Endometrium (tissue), 2 donors: ENCODE data around the gene COL4A6.
"Not testable (repeated sequence)": the region's sequence is repeated elsewhere in the genome, so short reads cannot be mapped to it uniquely, and the experiment has no call there.

Experiments used
- FAIRE-seq: peaks from 2 replicates; lab custom pipeline; 2012; peaks lifted over from hg19 to GRCh38; lab: Jason Lieb, UNC
- donor health status: control.
- donor health status: control.

COL4A6 gene

DNA sequence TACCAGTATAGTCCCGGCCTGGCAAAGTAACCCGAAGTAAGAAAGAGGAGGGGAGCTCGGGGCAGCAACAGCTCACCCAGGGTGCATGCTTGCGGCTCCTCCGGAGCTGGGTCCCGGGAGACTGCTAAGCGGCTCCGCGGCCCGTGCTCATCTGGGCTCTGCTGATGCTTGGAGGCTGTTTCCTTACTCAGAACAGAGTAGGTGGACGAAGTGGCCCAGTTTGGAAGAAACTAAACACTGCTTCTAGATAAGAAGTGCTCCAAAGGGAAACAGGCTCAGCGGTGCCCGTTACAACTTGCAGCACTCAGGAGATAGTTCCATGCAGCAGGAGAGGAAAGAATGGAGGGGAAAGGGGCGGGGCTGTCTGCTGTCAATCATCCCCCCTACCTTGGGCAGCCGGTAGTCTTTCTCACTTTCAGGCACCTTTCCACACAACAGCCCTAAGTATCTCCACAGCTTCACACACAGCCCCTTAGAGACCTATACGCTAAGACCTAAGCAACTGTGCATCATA is at the start of gene COL4A6:
Gene COL4A6 (minus strand): TSS at position 313 of the 514 bp plus-strand sequence. CDS start 226 bp downstream, at position 87.
- FAIRE-seq = no peak

DNA sequence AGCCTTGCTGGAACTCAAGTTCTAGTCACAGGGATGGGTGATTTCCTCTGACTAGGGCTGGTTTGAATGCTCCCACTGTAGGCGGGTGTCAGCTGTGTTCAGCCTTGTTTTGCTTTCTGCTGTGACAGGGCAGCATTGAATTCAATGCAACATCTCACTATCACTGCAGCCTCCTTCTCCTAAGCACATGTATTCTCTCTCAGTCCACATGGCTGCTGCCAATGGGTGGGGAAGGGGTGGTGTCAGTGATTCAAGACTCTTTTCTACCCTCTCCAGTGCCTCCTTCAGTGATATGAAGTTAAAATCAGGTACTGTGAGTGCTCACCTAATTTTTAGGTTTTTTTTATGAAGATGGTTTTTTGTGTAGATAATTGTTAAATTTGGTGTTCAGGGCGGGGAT is 47.7 kb upstream of the COL4A6 start:
- FAIRE-seq = no peak

DNA sequence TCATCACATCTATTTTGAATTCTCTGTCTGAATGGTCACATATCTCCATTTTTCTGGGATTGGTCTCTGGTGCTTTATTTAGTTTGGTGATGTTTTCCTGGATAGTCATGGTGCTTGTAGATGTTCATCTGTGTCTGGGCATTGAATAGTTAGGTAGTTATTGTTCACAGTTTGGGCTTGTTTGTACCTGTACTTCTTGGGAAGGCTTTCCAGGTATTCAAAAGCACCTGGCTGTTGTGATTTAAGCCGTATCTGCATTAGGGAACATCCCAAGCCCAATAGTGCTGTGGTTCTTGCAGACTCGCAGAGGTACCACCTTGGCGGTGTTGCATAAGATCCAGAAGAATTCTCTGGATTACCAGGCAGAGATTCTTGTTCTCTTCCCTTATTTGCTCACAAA is 46.0 kb upstream of the COL4A6 start:
- FAIRE-seq = no peak

DNA sequence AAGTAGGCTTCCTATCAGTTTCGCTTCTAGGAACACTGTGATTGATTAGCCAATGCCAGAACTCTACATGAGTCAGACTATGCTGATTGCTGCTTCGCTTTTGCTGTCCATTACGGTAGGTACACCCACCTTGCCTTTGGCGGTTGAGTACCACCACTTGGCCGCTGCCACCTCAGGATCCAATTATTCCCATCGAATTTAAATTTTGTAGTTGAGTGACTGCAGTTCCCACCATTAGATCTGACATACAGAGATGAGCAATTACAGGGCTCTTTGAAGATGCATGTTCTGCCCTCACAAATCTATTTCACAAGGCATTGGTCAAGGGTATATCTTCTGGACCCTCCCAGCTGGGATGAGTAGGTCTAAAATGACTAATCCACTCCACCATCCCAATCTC is 43.3 kb upstream of the COL4A6 start:
- FAIRE-seq = not testable (repeated sequence)

DNA sequence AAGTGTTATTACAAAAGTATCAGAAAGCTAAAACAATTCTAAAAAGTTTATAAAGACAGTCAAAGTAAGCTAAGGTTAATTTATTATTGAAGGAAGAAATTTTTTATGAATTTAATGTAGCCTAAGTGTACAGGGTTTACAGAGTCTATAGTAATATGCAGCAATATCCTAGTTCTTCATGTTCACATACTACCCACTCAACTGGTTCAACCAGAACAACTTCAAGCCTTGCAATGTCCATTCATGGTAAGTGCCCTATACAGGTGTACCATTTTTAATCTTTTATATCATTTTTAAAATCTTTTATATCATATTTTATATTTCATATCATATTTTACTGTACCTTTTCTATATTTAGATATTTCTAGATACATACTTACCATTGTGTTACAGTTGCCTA is 35.8 kb upstream of the COL4A6 start:
- no peak for FAIRE-seq

DNA sequence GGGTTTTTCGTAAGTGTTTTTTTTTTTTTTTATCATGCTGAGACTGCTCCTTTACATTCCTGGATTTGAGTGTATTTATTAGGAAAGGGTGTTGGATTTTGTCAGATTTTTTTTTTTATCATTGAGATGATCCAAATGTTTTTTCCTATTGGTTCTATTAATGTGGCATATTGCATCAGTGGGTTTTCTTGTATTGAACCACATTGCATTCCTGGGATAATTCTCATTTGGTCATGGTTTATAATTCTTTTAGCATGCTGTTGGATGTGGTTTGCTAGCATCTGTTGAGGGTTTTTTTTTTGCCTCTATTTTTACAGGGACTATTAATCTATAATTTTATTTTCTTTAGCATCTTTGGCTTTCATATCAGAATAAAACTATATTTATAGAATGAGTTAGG is 30.3 kb upstream of the COL4A6 start:
- no peak for FAIRE-seq

DNA sequence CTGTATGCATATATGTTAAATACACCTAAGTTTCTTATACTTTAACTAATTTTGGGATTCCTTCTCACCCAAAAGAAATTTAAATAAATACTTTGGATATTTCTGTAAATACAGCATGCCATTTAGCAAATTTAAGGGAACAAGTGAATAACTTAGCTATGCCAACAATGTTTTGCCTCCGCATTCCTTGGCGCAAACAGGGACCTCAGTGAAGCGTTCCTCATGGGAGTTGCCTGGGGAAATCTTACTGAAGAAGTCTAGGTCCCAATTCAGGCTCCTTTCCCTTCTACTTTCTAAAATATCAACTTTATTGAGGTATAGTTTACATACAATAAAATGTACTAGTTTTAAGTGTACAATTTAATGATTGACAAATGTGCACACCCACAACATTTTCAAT is 26.4 kb upstream of the COL4A6 start:
- no peak for FAIRE-seq

DNA sequence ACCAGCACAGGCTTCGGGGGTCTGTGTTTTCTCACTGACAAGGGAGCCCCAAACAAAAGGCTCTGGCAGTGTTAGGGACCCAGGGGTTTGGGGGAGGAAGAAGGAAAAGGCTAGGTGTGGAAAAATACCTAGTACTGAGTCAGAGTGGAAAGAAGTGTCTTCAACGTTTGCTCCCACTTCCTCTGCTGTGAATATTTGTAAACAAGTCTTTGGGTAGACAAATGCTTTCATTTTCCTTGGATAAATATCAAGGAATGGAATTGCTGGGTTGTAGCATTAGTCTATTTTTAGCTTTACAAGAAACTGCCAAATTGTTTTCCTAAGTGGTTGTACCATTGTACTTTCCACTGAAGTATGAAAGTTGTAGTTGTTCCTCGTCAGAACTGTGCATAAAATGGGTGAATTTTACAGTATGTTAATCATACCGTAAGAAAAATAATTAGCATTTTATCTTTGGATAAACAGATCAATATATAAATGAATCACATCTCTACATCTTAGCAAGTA is 18.8 kb upstream of the COL4A6 start:
- FAIRE-seq = no peak

DNA sequence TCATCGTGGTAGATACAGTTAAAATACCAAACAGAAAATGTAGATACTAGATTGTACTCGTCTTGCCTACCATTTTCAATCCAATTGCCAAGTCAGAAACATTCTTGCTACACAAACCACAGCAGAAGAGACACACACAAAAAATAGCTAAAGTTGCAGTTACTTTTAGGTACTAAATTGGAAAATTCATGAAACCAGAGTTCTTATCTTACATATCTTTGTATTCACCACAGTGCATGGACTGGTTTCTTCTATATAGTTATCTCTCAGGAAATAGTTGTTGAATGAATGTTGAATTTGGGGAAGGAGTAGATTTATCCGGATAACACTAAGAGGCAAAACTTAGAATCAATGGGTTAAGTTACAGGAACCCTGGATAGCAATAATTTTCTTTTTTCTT is 15.6 kb upstream of the COL4A6 start:
- no peak for FAIRE-seq

DNA sequence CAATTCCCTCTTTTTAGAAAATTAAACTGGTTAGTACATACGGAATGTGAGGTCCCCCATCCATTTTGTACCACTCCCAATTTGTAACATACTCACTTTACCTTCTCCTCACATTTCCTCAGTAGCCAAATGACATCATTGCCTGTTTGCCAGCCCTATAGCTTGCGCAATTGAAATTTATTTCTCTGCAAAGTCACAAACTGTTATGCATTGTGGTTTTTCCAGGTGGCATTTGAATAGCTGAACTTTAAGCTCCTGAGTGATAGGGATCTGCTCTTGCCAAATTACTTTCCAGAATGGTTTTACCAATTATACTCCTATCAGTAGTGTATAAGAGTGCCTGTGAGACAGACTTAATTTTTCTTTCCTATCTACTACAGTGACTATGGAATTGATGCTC is 9.1 kb upstream of the COL4A6 start:
- FAIRE-seq = no peak

DNA sequence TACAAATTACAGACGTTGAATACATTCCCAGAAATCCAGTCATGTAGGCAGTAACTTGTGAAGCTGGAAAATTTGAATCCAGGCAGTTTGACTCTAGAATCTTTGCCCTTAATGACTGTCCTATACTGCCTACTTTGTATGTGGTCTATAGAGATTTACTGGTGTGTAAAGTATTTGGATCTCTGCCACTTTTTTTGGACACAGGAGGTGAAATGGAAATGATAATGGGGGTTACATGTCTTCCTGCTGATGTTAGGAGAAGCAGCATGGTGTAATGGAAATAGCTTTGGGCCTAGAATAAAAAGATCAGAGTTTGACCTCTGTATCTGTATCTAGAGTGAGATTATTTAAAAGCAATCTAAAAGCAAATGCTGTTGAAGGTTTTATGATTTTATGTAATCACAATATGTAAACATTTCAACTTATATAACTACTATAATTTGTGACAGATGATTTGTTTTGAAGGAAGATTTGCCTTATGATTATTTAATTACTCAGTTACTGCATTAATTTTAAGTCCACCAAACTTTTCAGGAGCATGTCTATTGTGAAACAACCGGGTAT is 4.8 kb upstream of the COL4A6 start:
- no peak for FAIRE-seq

DNA sequence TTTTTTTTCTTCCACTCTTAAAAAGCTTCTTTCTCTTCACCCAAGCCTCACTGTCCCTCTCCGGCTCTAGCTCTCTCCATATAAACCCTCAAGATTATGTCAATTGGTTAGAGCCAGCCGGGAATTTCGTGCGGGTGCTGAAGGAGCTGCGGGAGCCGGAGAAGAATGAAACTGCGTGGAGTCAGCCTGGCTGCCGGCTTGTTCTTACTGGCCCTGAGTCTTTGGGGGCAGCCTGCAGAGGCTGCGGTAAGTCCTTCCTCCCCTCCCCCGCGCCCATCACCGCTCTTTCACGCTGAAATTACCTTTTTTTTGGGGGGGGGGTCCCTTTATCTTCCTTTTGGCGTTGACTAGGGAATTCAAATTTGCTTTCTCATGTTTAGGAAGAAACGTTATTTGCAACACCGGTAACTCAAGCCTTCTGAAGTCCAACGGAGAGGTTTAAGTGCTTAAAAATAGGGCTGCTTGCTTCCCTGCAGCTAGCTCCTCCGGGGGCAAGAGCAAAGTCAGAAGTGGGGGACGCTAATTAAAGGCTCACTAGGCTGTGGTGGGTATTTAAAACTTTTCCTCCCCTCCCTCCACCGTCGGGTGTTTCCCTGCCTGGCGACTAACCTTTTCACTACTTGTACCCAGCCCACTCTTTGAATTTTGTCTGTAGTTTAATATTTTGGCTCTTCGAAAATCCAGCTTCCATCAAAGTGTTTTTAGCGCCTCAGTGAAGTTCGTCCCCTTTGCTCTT is 1.9 kb upstream of the COL4A6 start:
- FAIRE-seq = no peak

DNA sequence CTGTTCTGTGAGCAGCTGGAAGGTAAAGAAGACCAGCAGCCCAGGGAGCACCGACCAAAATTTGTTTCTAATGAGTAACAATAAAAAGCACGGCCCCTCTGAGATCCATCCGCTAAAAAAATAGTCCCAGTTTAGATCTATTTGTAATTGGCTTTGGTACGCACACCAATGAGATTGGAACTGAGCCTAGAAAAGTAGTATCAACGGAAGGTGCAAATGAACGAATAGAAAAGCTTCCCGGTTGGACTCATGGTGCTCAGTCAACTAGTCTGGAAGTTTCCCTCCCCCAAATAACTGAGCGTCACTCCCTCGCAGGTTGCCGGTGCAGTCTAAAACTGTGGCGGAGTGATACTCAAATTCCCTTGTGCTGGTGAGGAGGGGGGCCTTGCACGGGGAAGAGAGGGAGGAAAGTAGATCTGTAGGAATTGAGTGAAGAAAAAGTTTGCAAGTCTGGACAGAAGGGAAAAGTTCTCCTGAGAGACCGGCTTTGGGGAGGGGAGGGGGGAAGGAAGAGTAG is 1.3 kb upstream of the COL4A6 start, which contains the start of gene COL4A5:
Gene COL4A5 (plus strand): TSS at position 413 of the 517 bp plus-strand sequence. CDS start 288 bp downstream, outside the sequence.
- FAIRE-seq = no peak

DNA sequence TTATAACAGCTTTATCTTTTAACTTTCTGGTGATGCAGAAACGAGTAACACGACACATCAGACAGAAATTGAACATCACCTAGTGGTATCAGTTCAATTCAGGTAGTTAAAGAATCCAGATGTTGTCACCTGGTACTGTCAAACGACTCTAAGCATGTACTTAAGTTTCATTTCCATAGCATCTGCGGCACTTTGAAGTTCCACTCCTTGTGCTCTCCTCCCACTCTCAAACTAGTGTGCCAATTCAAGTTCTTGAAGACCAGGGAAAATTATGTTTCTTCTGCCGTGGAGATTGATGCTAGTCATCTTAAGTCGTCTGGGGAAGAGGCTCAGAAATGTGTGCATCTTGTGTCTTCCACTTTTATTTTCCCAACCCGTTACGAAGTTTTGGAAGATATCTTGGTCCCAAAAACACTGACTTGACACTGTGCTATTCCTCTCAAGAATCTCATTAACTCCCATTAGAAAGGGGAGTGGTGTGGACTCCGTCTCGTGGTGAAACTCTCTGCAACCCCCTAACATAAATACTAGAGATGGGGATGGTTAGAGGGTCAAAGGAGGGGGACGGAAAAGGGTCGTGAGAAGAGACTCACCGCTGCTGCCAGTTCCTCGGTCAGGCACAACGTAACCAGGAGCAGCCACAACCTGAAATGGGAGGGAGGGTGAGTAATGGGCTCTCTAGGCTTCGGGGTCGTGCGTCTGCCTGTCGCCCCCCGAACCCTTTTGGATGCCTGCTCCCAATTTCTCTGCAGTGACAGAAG is 693 bp downstream of the COL4A6 start:
- FAIRE-seq = no peak

DNA sequence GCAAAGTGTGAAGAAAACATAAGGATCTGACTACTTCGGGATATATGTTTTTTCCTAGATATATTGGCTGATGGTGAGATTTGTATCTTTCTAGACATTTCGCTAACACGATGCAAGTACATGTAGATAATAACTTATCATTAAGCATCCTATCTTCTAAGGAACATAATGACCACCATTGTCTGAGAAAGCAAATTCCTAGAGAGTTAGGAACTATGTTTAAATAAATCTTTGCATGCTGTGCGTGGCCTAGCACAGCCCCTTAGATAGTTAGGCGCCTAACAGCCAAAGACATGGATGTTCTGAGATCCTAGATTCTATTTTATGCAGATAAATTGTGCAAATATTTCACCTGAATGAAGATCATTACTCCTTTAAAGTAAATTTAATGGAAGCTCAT is 3.0 kb downstream of the COL4A6 start:
- no peak for FAIRE-seq

DNA sequence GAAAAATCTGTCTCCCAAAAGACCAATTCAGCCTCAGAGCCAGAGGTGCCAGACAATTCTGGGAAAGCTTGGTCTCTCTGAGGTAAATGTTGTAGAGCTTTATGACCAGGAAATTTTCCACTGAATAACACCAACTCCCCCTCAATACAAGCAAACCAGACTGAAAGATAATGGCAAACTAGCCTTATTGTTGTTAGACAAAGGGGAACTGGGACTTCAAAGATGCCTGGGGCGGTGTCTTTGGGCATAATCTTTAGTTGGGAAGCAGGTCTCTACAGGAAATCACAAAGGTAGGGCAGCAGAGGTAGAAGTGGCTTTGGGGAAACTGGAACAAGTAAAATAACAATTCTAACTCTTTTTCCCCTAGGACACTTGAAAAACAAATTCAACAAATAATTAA is 12.0 kb downstream of the COL4A6 start:
- FAIRE-seq = no peak

DNA sequence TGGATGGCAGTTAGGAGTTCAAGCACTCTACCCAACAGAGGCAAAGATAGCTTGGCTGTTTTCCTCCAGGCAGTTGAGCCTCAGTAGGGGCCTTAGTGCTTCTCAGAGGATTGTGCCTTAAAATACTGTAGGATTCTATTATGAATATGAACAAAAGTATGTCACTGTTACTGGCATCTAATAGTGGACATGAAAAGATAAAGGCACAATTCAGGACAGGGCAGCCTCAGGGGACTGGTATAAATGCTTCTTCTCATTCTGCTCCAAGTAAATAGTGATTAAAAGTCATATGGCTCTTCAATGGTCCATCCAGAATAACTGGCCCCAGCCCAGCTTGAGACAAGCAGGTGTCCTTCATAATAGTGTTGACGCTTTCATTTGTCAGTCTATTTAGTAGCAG is 17.7 kb downstream of the COL4A6 start:
- no peak for FAIRE-seq

DNA sequence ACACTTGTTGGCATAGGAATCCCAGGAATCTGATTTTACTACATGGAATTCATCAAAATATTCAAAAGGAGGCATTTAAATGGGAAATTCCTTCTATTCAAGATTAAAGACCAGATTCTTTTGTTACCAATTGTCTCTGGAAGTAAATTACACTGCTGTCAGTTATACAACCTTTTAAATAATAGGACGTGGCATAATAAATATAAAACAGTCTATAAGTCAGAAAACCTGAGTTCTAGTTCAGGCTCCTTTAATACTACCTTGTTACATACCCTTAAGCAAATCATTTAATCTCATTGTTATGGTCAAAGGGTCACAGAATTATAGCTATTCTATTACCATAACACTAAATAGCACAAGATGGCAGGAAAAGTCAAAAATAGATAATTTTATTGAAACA is 18.8 kb downstream of the COL4A6 start:
- no peak for FAIRE-seq

DNA sequence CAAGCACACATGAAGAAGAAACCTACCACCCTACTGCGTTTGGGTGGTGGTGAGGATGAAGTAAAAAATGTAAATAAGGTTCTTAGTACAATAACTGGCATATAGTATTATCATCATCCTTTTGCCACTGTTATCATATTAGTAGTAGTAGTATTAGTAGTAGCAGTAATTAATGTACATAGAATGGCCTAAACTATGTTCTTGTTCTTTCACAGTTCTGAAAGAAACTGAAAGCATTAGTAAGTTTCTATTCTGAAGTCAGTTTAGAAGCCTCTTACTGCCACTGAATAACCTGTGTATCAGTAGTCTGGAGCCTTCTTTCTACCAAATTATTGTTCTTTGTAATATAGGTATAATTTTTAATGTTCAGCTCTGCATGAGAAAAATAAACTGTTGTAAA is 21.0 kb downstream of the COL4A6 start:
- FAIRE-seq = no peak

DNA sequence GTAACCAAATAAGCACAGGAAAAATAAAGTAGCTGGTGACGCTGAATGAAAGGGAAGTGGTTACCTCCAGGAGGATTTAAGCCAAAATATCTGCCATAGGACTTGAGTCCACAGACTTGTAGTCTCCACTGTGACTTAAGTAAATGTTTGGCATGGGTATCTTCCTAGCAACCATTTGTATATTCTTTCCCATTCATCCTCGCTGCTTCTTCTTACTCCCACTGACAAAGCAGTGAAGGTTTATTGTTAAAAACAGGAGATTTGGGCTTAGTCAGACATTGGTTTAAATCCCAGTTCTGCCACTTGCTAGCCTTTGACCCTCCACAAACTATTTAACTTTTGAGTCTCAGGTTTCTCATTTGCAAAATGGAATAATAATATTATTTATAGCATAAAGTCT is 22.3 kb downstream of the COL4A6 start:
- no peak for FAIRE-seq

DNA sequence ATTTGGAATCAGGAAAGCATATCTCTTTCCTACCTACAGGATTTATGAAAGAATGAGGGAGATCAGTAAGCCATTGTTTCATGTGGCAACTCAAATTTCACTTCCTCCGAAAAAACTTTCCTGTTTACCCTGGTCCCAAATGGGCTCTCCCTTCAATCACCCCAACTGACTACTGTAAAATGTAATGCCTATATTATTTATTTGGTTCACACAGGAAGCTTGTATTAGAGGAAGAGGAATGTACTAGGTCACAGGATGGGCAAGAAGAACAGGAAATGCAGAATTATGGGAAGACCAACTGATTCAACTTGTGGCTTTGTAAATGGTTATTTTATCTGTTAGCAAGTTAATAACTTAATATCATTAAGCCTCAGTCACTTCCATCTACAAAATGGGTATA is 23.1 kb downstream of the COL4A6 start:
- FAIRE-seq = no peak

DNA sequence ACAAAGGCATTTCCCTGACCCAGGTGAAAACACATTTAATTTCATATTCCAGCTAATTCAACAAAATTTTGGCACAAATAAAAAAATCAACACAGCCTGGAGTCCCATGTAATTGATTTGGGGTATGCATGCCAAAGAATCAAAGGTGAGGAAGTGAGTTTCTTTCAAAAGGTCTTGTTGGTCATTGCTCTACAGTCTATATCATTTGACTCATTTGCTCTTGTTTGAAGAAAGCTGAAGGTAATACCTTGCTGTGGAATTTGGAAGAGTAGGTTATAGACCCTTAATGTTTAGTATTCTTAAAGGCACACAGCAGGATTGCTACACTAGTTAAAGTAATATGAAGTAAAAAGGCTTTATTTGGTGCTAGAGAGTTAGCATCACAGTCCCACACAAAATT is 25.4 kb downstream of the COL4A6 start:
- no peak for FAIRE-seq
